GM13976 (cell line): ENCODE measurements around the gene CEP192.

ENCODE experiments used
- DNase-seq: peaks from one replicate; pipeline ENCODE4 v3.0.0; 2012; ENCODE audit warnings: low spot score
- CTCF ChIP-seq: IDR thresholded peaks from 2 replicates; pipeline ENCODE4 v1.5.1; 2012; ENCODE audit warnings: borderline replicate concordance, mild to moderate bottlenecking; ENCODE audit not compliant: insufficient read depth; ENCODE audit errors: extremely low read depth, missing control alignments, control extremely low read depth
- in situ Hi-C: fragments of 300-500 bp; cut with MboI; formaldehyde crosslinking; loops from one replicate; pipeline ENCODE4 v1.12.0; 2022; ENCODE audit warnings: low sequenced_read_pairs, mixed read lengths, inconsistent platforms; ENCODE audit not compliant: unreplicated experiment

Gene CEP192

DNA sequence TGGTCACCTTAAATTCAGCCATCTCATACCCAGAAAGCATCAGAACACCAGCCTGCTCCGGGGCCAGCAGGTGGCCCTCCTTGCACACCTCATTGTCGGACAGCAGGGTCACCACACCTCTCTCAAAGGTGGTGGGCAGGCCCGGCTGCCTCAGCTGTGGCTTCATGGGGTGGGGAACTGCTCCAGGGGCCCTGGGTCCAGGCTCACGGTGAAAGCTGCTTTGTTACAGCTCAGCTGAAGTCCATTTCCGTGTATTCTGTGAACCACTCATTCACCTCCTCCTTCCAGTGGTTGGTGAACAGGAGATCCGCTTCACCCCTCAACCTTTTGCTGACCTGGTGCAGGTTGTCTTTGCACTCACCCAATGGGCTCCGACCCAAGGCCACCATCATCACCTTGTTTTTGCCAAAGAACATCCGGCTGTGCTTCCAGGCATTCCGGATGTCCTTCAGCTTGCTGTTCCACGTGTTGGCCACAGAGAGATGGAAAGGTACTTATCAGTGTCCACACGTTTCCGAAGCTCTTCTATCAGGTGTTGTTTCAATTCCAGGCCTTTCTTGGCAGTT is 148.8 kb downstream of the CEP192 start:
- DNase-seq, result no peak
- in situ Hi-C loops, result no loop called here
- no peak for TF ChIP-seq CTCF

- no peak for DNase-seq
- no peak for TF ChIP-seq CTCF
- in situ Hi-C loops, result no loop called here
Observed at GRCh38 chr18:13141209-13141608, 150.0 kb downstream of the CEP192 start.

DNA sequence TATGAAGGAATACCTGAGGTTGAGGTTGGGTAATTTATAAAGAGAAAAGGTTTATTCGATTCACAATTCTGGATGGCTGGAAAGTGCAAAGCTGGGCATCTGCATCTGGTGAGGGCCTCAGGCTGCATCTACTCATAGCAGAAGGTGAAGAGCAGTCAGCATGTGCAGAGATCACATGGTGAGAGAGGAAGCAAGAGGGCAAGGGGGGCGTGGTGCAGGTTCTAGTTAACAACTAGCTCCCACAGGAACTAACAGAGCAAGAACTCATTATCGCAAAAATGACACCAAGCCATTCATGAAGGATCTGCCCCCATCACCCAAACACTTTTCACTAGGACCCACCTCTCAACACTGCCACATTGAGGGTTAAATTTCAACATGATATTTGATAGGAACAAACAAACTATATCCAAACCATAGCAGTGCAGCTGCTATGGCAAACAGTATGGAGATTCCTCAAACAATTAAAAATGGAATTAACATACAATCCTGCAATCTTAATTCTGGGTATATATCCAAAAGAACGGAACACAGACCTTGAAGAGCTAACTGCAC is 154.6 kb downstream of the CEP192 start:
- no peak for DNase-seq
- no peak for TF ChIP-seq CTCF
- in situ Hi-C loops, result no loop called here

GRCh38 chr18:13147130-13147529 is 156.0 kb downstream of the CEP192 start:
- DNase-seq, result no peak
- in situ Hi-C loops, result no loop called here
- no peak for TF ChIP-seq CTCF

GRCh38 chr18:13151656-13152055 is 160.5 kb downstream of the CEP192 start:
- no peak for DNase-seq
- in situ Hi-C loops, result loop anchor here (10.0 kb wide), 1 partner anchor 417 kb away; no protein-coding TSS in a partner anchor
- TF ChIP-seq CTCF, result no peak

DNA sequence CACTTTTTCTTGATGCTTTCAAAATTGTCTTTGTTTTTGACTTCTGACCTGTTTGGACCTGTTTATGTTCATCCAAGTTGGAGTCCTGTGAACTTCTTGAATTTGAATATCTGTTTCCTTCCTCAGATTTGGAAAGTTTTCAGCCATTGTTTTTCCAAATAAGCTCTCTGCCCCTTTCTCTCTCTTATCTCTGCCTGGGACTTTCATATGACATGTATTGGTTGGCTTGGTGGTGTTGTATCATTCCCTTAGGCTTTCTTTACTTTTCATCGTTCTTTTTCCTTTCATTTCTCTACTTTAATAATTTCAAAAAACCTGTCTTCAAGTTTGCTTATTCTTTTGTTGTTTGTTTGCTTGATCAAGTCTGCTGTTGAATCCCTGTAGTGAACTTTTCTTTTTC is 167.3 kb downstream of the CEP192 start:
- DNase-seq, result no peak
- in situ Hi-C loops, result loop anchor here (10.0 kb wide), 1 partner anchor 424 kb away; no protein-coding TSS in a partner anchor
- no peak for TF ChIP-seq CTCF
